ENCODE results near the gene PPIA. TPM values are rescaled to one million over a fixed set of nuclear protein-coding genes. Genes with fewer than 3 reads are reported as not detected.

PPIA gene
- 2,442 and 2,446 TPM in 2 replicates for total RNA-seq

GRCh38 chr7:44796504-44797328 lies at the start of gene PPIA:
Gene PPIA (plus strand): TSS chr7:44796681. CDS start chr7:44796725, 44 bp downstream.
- peak; percentile 99 for DNase-seq (ENCODE audit: low spot score)
- intact Hi-C loops (cut with micrococcal nuclease) = loop anchor here (1.0 to 2.0 kb wide), 10 partner anchors 48 to 336 kb away; partner anchors contain the start of genes H2AZ2, NUDCD3, PURB and TMED4
- Mint-ChIP-seq H3K27me3 (ENCODE audit: low read depth) (no peaks in the 10 kb centered on the region), H3K36me3 (ENCODE audit: low read depth) (peaks cover 46% of the 10 kb centered on the region), H3K4me1 (ENCODE audit: low read depth) (peaks cover 27% of the 10 kb centered on the region), H3K27ac (peak within 1 kb of the TSS; percentile 95), H3K9me3 (no peaks in the 10 kb centered on the region), H3K4me3 (ENCODE audit: low read depth) (peak within 1 kb of the TSS; percentile 98)

- Mint-ChIP-seq H3K4me1 (ENCODE audit: low read depth) (peaks cover 31% of the 10 kb centered on the region), H3K36me3 (ENCODE audit: low read depth) (peaks cover 20% of the 10 kb centered on the region), H3K27me3 (ENCODE audit: low read depth) (no peaks in the 10 kb centered on the region), H3K9me3 (no peaks in the 10 kb centered on the region), H3K27ac (peak within 1 kb of the TSS; percentile 94), H3K4me3 (ENCODE audit: low read depth) (peak within 1 kb of the TSS; percentile 85)
- intact Hi-C loops (cut with micrococcal nuclease) = loop anchor here (1.0 kb wide), 4 partner anchors 13 to 166 kb away; partner anchors contain the start of genes OGDH, PPIA and TMED4
- DNase-seq (ENCODE audit: low spot score) = peak; percentile 87
Observed at GRCh38 chr7:44748045-44748947, 48.2 kb upstream of the PPIA start, which contains the start of gene ZMIZ2. Gene ZMIZ2 (plus strand): TSS chr7:44748847. CDS start chr7:44756250, 7,403 bp downstream.

GRCh38 chr7:44748948-44749731 lies 47.3 kb upstream of the PPIA start:
- Mint-ChIP-seq H3K27me3 (ENCODE audit: low read depth) (no peaks in the 10 kb centered on the region), H3K4me1 (ENCODE audit: low read depth) (peaks cover 31% of the 10 kb centered on the region), H3K36me3 (ENCODE audit: low read depth) (peaks cover 20% of the 10 kb centered on the region), H3K9me3 (no peaks in the 10 kb centered on the region), H3K27ac (peak overlapping the region; percentile 64), H3K4me3 (ENCODE audit: low read depth) (peak overlapping the region; percentile 85)
- intact Hi-C loops (cut with micrococcal nuclease) = loop anchor here (1.0 kb wide), 4 partner anchors 14 to 167 kb away; partner anchors contain the start of genes OGDH, PPIA and TMED4
- DNase-seq (ENCODE audit: low spot score) = no peak

- H3K4me1 Mint-ChIP-seq (ENCODE audit: low read depth) = peaks cover 31% of the 10 kb centered on the region
- H3K4me3 Mint-ChIP-seq (ENCODE audit: low read depth) = peak overlapping the region; percentile 85
- no peaks in the 10 kb centered on the region for H3K9me3 Mint-ChIP-seq
- H3K27me3 Mint-ChIP-seq (ENCODE audit: low read depth) = no peaks in the 10 kb centered on the region
- intact Hi-C loops (cut with micrococcal nuclease) = loop anchor here (2.0 kb wide), 1 partner anchor 99 kb away; the partner anchor contains the start of gene H2AZ2
- peaks cover 20% of the 10 kb centered on the region for H3K36me3 Mint-ChIP-seq (ENCODE audit: low read depth)
- DNase-seq (ENCODE audit: low spot score) = no peak
- peak overlapping the region; percentile 85 for H3K27ac Mint-ChIP-seq
Observed at GRCh38 chr7:44749992-44750391, 46.5 kb upstream of the PPIA start.

GRCh38 chr7:44750424-44750823 lies 46.1 kb upstream of the PPIA start:
- peak overlapping the region; percentile 85 for H3K27ac Mint-ChIP-seq
- H3K36me3 Mint-ChIP-seq (ENCODE audit: low read depth) = peaks cover 20% of the 10 kb centered on the region
- DNase-seq (ENCODE audit: low spot score) = no peak
- no peaks in the 10 kb centered on the region for H3K9me3 Mint-ChIP-seq
- H3K4me1 Mint-ChIP-seq (ENCODE audit: low read depth) = peaks cover 31% of the 10 kb centered on the region
- H3K4me3 Mint-ChIP-seq (ENCODE audit: low read depth) = peak overlapping the region; percentile 85
- H3K27me3 Mint-ChIP-seq (ENCODE audit: low read depth) = no peaks in the 10 kb centered on the region
- intact Hi-C loops (cut with micrococcal nuclease) = loop anchor here (2.0 kb wide), 1 partner anchor 98 kb away; the partner anchor contains the start of gene H2AZ2

GRCh38 chr7:44750921-44751571 lies 45.4 kb upstream of the PPIA start:
- no peaks in the 10 kb centered on the region for H3K9me3 Mint-ChIP-seq
- peak overlapping the region; percentile 85 for H3K4me3 Mint-ChIP-seq (ENCODE audit: low read depth)
- intact Hi-C loops (cut with micrococcal nuclease) = loop anchor here (2.0 kb wide), 1 partner anchor 98 kb away; the partner anchor contains the start of gene H2AZ2
- H3K36me3 Mint-ChIP-seq (ENCODE audit: low read depth) = peaks cover 20% of the 10 kb centered on the region
- H3K4me1 Mint-ChIP-seq (ENCODE audit: low read depth) = peaks cover 31% of the 10 kb centered on the region
- no peaks in the 10 kb centered on the region for H3K27me3 Mint-ChIP-seq (ENCODE audit: low read depth)
- peak overlapping the region; percentile 85 for H3K27ac Mint-ChIP-seq
- DNase-seq (ENCODE audit: low spot score) = peak; percentile 49

- Mint-ChIP-seq H3K36me3 (ENCODE audit: low read depth) (peaks cover 20% of the 10 kb centered on the region), H3K9me3 (no peaks in the 10 kb centered on the region), H3K27me3 (ENCODE audit: low read depth) (no peaks in the 10 kb centered on the region), H3K4me1 (ENCODE audit: low read depth) (peaks cover 25% of the 10 kb centered on the region), H3K4me3 (ENCODE audit: low read depth) (no peak overlapping the region), H3K27ac (no peak overlapping the region)
- intact Hi-C loops (cut with micrococcal nuclease) = no loop called here
- DNase-seq (ENCODE audit: low spot score) = no peak
Observed at GRCh38 chr7:44752822-44753221, 43.7 kb upstream of the PPIA start.

GRCh38 chr7:44754802-44755697 lies 41.4 kb upstream of the PPIA start:
- Mint-ChIP-seq H3K27me3 (ENCODE audit: low read depth) (no peaks in the 10 kb centered on the region), H3K4me1 (ENCODE audit: low read depth) (peaks cover 18% of the 10 kb centered on the region), H3K9me3 (no peaks in the 10 kb centered on the region), H3K27ac (peak overlapping the region; percentile 7), H3K4me3 (ENCODE audit: low read depth) (no peak overlapping the region), H3K36me3 (ENCODE audit: low read depth) (peaks cover 23% of the 10 kb centered on the region)
- intact Hi-C loops (cut with micrococcal nuclease) = no loop called here
- no peak for DNase-seq (ENCODE audit: low spot score)

- Mint-ChIP-seq H3K27me3 (ENCODE audit: low read depth) (no peaks in the 10 kb centered on the region), H3K4me1 (ENCODE audit: low read depth) (peaks cover 10% of the 10 kb centered on the region), H3K9me3 (no peaks in the 10 kb centered on the region), H3K27ac (no peak overlapping the region), H3K4me3 (ENCODE audit: low read depth) (no peak overlapping the region), H3K36me3 (ENCODE audit: low read depth) (peaks cover 21% of the 10 kb centered on the region)
- no peak for DNase-seq (ENCODE audit: low spot score)
- intact Hi-C loops (cut with micrococcal nuclease) = no loop called here
Observed at GRCh38 chr7:44755698-44756627, 40.5 kb upstream of the PPIA start.

GRCh38 chr7:44756904-44757303 lies 39.6 kb upstream of the PPIA start:
- no peak overlapping the region for H3K4me3 Mint-ChIP-seq (ENCODE audit: low read depth)
- no peaks in the 10 kb centered on the region for H3K9me3 Mint-ChIP-seq
- no peak overlapping the region for H3K27ac Mint-ChIP-seq
- H3K4me1 Mint-ChIP-seq (ENCODE audit: low read depth) = peaks cover 5% of the 10 kb centered on the region
- intact Hi-C loops (cut with micrococcal nuclease) = no loop called here
- no peak for DNase-seq (ENCODE audit: low spot score)
- H3K36me3 Mint-ChIP-seq (ENCODE audit: low read depth) = peaks cover 19% of the 10 kb centered on the region
- H3K27me3 Mint-ChIP-seq (ENCODE audit: low read depth) = no peaks in the 10 kb centered on the region

Measured in activated T-helper 2 cell treated with anti-CD3 and anti-CD28 coated beads, Interferon-gamma antibody, Interleukin-2, Interleukin-4, amounts not matched to agents 10 μg/mL and 5 μg/mL and 100 μg/mL, durations not matched to agents 14 hours and 24 hours and 36 hours (primary cell).